Esophagus squamous epithelium (tissue), 4 donors: ENCODE data around the gene NAV3.

Experiments used
- CTCF ChIP-seq, 6 experiments: fragments of 450-650 bp in 4 of 6; fragments of 200-600 bp in 2 of 6; sonication (generic) in 2 of 6; IDR thresholded peaks; one replicate each; pipeline ENCODE4 v1.5.1; 2016 to 2019; ENCODE audit warnings: antibody characterized with exemption in 6 of 6, mild to moderate bottlenecking in 4 of 6, moderate library complexity in 4 of 6
- POLR2A ChIP-seq, 4 donors: fragments of 450-650 bp; IDR thresholded peaks; one replicate each; pipeline ENCODE4 v1.6.1; 2017; ENCODE audit warnings: antibody characterized with exemption in 4 of 4, mild to moderate bottlenecking in 4 of 4, moderate library complexity in 3 of 4

DNA sequence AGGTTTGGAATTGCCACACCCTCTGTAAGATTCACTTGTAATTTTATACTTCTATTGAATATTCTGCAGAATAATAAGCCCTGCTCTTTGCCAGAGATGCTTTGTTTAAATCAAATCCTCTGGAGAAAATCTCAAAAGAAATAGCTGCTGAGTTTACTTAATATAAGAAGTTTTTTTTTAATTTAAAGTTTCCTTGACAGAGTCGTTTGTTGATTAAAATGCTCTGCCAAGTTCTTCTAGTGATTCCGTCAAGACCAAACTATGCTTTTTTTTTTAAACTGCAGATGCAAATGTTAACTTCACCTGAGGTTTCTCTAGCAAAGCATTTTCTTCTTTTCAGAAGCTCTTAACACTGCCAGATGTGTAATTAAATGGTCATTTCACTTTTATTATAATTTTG lies 13.4 kb upstream of the NAV3 start:
- TF ChIP-seq CTCF (IDR thresholded peaks at IDR 0.05) (no peak), POLR2A (IDR thresholded peaks at IDR 0.05) (no peak)
